H9 (cell line): ENCODE results near the gene C19orf44. TPM values are rescaled to one million over a fixed set of nuclear protein-coding genes. Genes with fewer than 3 reads are reported as not detected.

Source experiments
- DNase-seq: peaks from one replicate; pipeline ENCODE4 v3.0.0-alpha.2; 2017
- H2AFZ ChIP-seq: one replicate; pipeline ENCODE4 v1.6.1; 2013; ENCODE audit warnings: mild to moderate bottlenecking, low read length, control low read depth, moderate library complexity
- H2AK5ac ChIP-seq: 2 replicates; pipeline ENCODE4 v1.6.1; 2013; ENCODE audit warnings: low read length, control low read depth, mixed read lengths; ENCODE audit not compliant: insufficient read length
- H2BK120ac ChIP-seq: one replicate; pipeline ENCODE4 v1.6.1; 2013; ENCODE audit warnings: low read depth, mild to moderate bottlenecking, low read length, control low read depth, inconsistent platforms; ENCODE audit not compliant: poor library complexity, severe bottlenecking
- H2BK12ac ChIP-seq: 2 replicates; pipeline ENCODE4 v1.6.1; 2013; ENCODE audit warnings: low read length, control low read depth, mixed read lengths, low read depth; ENCODE audit not compliant: insufficient read length
- H2BK15ac ChIP-seq: 2 replicates; pipeline ENCODE4 v1.6.1; 2013; ENCODE audit warnings: low read depth, low read length, control low read depth
- H2BK20ac ChIP-seq: one replicate; pipeline ENCODE4 v1.6.1; 2013; ENCODE audit warnings: low read depth, mild to moderate bottlenecking, low read length, control low read depth, inconsistent platforms; ENCODE audit not compliant: poor library complexity, severe bottlenecking
- H2BK5ac ChIP-seq: 2 replicates; pipeline ENCODE4 v1.6.1; 2013; ENCODE audit warnings: low read length, control low read depth, mixed read lengths; ENCODE audit not compliant: insufficient read length
- H3K14ac ChIP-seq: 2 replicates; pipeline ENCODE4 v1.6.1; 2013; ENCODE audit warnings: low read length, control low read depth; ENCODE audit not compliant: insufficient read depth
- H3K18ac ChIP-seq: 2 replicates; pipeline ENCODE4 v1.6.1; 2013; ENCODE audit warnings: low read depth, mild to moderate bottlenecking, mixed read lengths, low read length, control low read depth; ENCODE audit not compliant: insufficient read length
- H3K23ac ChIP-seq: 2 replicates; pipeline ENCODE4 v1.6.1; 2013; ENCODE audit warnings: low read length, control low read depth, mixed read lengths, low read depth; ENCODE audit not compliant: insufficient read length
- H3K23me2 ChIP-seq: 2 replicates; pipeline ENCODE4 v1.6.1; 2013; ENCODE audit warnings: low read depth, mild to moderate bottlenecking, mixed read lengths, low read length, control low read depth; ENCODE audit not compliant: insufficient read length, poor library complexity, severe bottlenecking
- H3K27ac ChIP-seq: 2 replicates; pipeline ENCODE4 v1.5.1; 2013; ENCODE audit warnings: low read length, control low read depth, mixed read lengths, low read depth; ENCODE audit not compliant: insufficient read length
- H3K27me3 ChIP-seq: 2 replicates; pipeline ENCODE4 v1.6.1; 2013; ENCODE audit warnings: low read length, control low read depth, inconsistent platforms; ENCODE audit not compliant: insufficient read depth
- H3K4ac ChIP-seq: 2 replicates; pipeline ENCODE4 v1.6.1; 2013; ENCODE audit warnings: low read depth, mild to moderate bottlenecking, control low read depth, inconsistent platforms, low read length, moderate library complexity
- H3K4me1 ChIP-seq: 2 replicates; pipeline ENCODE4 v1.6.1; 2013; ENCODE audit warnings: low read length, control low read depth, inconsistent platforms; ENCODE audit not compliant: insufficient read depth
- H3K4me2 ChIP-seq: 2 replicates; pipeline ENCODE4 v1.6.1; 2013; ENCODE audit warnings: low read length, control low read depth, mixed read lengths; ENCODE audit not compliant: insufficient read length, insufficient read depth
- H3K56ac ChIP-seq: 2 replicates; pipeline ENCODE4 v1.6.1; 2013; ENCODE audit warnings: low read depth, mild to moderate bottlenecking, mixed read lengths, low read length, control low read depth; ENCODE audit not compliant: insufficient read length
- H3K79me1 ChIP-seq: 2 replicates; pipeline ENCODE4 v1.6.1; 2013; ENCODE audit warnings: low read depth, mild to moderate bottlenecking, moderate library complexity, low read length, control low read depth, inconsistent platforms; ENCODE audit not compliant: insufficient read depth, poor library complexity, severe bottlenecking
- H3K79me2 ChIP-seq: 2 replicates; pipeline ENCODE4 v1.6.1; 2013; ENCODE audit warnings: low read length, control low read depth, inconsistent platforms; ENCODE audit not compliant: insufficient read depth
- H3K9ac ChIP-seq: 2 replicates; pipeline ENCODE4 v1.6.1; 2013; ENCODE audit warnings: low read length, control low read depth, mixed read lengths; ENCODE audit not compliant: insufficient read length; ENCODE audit errors: extremely low read depth
- H3K9me3 ChIP-seq: one replicate; pipeline ENCODE4 v1.6.1; 2013; ENCODE audit warnings: low read depth, low read length, inconsistent platforms; ENCODE audit not compliant: control insufficient read depth
- H3T11ph ChIP-seq: one replicate; pipeline ENCODE4 v1.6.1; 2013; ENCODE audit warnings: mild to moderate bottlenecking, low read length, control low read depth, inconsistent platforms
- H4K20me1 ChIP-seq: one replicate; pipeline ENCODE4 v1.6.1; 2013; ENCODE audit not compliant: control insufficient read depth, insufficient read length, insufficient read depth
- H4K5ac ChIP-seq: 2 replicates; pipeline ENCODE4 v1.6.1; 2013; ENCODE audit warnings: low read depth, mild to moderate bottlenecking, mixed read lengths, low read length, control low read depth; ENCODE audit not compliant: insufficient read length
- H4K8ac ChIP-seq: replicated peaks from 2 replicates; pipeline ENCODE4 v1.6.1; 2013; ENCODE audit warnings: low read length, control low read depth, mixed read lengths, low read depth; ENCODE audit not compliant: insufficient read length
- H4K91ac ChIP-seq: 2 replicates; pipeline ENCODE4 v1.6.1; 2013; ENCODE audit warnings: low read depth, mild to moderate bottlenecking, moderate library complexity, mixed read lengths, low read length, control low read depth; ENCODE audit not compliant: insufficient read length
- H3K27ac Mint-ChIP-seq, 3 experiments: 2 replicates in 2 of 3; 3 replicates in 1 of 3; pipeline ENCODE4 v1.8.0; 2020 to 2021; ENCODE audit warnings: mixed read lengths in 3 of 3, mild to moderate bottlenecking in 1 of 3, moderate library complexity in 1 of 3
- H3K27me3 Mint-ChIP-seq: 2 replicates; pipeline ENCODE4 v1.8.0; 2021; ENCODE audit warnings: low read depth, mild to moderate bottlenecking, moderate library complexity, mixed read lengths
- H3K36me3 Mint-ChIP-seq, 3 experiments: 2 replicates in 2 of 3; 3 replicates in 1 of 3; pipeline ENCODE4 v1.8.0; 2020 to 2021; ENCODE audit warnings: low read depth in 3 of 3, mixed read lengths in 3 of 3; ENCODE audit not compliant: insufficient read depth in 1 of 3
- H3K4me1 Mint-ChIP-seq, 2 experiments: 2 replicates each; pipeline ENCODE4 v1.8.0; 2020; ENCODE audit warnings: mixed read lengths in 2 of 2
- H3K4me3 Mint-ChIP-seq, 2 experiments: 2 replicates in 1 of 2; 3 replicates in 1 of 2; pipeline ENCODE4 v1.8.0; 2020 to 2021; ENCODE audit warnings: mild to moderate bottlenecking in 2 of 2, mixed read lengths in 2 of 2, moderate library complexity in 1 of 2
- H3K9me3 Mint-ChIP-seq, 2 experiments: 2 replicates in 1 of 2; 3 replicates in 1 of 2; pipeline ENCODE4 v1.8.0; 2020; ENCODE audit warnings: mild to moderate bottlenecking in 2 of 2, mixed read lengths in 2 of 2, moderate library complexity in 1 of 2
- WGBS: extraction: QIAGEN DNeasy Blood & Tissue Kit; methylation state at CpG from one replicate; pipeline ENCODE4 v1.1.7; 2013; ENCODE audit warnings: missing lambda C conversion rate, low lambda C conversion rate, mixed read lengths; ENCODE audit not compliant: insufficient read length; ENCODE audit errors: extremely low coverage; 5-methylcytosine and 5-hydroxymethylcytosine counted together
- total RNA-seq: library from RNA; stranded (reverse); gene quantifications from 2 replicates; pipeline ENCODE4 v1.2.1, GENCODE V29; 2021
- TF ChIP-seq, protein P1 (sequence below): fragments of 200-600 bp; sonication (generic); conservative IDR thresholded peaks from 3 replicates; pipeline ENCODE4 v1.8.0; 2021; ENCODE audit warnings: antibody characterized with exemption, mild to moderate bottlenecking

The C19orf44 gene
- total RNA-seq, 1 experiment from 2014 or later, result 6.4 TPM

DNA sequence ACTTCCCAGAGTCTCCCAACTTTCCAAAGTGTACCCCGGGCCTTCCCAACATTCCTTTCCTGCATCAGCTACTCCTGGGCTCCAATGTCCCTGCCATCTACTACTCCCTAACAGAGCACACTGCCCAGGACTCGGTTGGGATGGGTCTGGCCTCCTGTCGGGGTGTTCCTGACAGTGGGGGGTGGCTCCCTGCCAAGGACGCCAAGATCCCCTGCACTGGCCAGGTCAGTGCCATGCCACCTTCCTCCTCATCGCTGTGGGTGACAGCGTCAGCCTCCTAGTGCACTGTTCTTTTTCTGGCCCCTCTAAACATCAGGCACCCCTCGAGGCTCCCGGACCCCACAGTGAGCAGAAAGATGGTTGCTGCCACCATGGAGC, 38.3 kb upstream of the C19orf44 start:
- no peaks in the 10 kb centered on the region for H3K9me3 Mint-ChIP-seq
- Histone ChIP-seq H4K5ac (no peak overlapping the region), H2BK12ac (no peak overlapping the region), H3K9ac (no peak overlapping the region), H3K79me2 (peaks cover 36% of the 10 kb centered on the region; the same call in 1 of the 2 replicates), H2AK5ac (no peak overlapping the region), H2BK20ac (no peak overlapping the region), H4K91ac (no peak overlapping the region), H3K79me1 (peaks cover 4% of the 10 kb centered on the region), H3K18ac (no peak overlapping the region), H3K23me2 (no peaks in the 10 kb centered on the region), H3K4ac (no peak overlapping the region), H4K20me1 (peaks cover 2% of the 10 kb centered on the region), H3K4me2 (no peak overlapping the region), H2BK15ac (no peak overlapping the region), H3K56ac (no peak overlapping the region), H3T11ph (no peak overlapping the region), H2BK5ac (no peak overlapping the region), H3K27ac (no peak overlapping the region), H2AFZ (no peak overlapping the region), H3K14ac (no peak overlapping the region; the same call in 1 of the 2 replicates), H2BK120ac (no peak overlapping the region), H3K27me3 (no peaks in the 10 kb centered on the region), H3K9me3 (no peaks in the 10 kb centered on the region), H4K8ac (no peak overlapping the region), H3K4me1 (peaks cover 12% of the 10 kb centered on the region; the same call in 1 of the 2 replicates), H3K23ac (no peak overlapping the region)
- WGBS, result no CpG with 5 or more reads among the region's 8 CpGs
- H3K4me1 Mint-ChIP-seq, result peaks cover 42 to 47% of the 10 kb centered on the region in 2 experiments
- DNase-seq, result no peak
- peak overlapping the region in 2 of 3 experiments; percentile 46 to 76; a peak in 2 of 7 replicates for H3K27ac Mint-ChIP-seq
- H3K36me3 Mint-ChIP-seq, result peaks cover 0 to 2% (median 0%) of the 10 kb centered on the region in 3 experiments; a peak in 3 of 7 replicates
- peak overlapping the region in 1 of 2 experiments; percentile 45; a peak in 2 of 5 replicates for H3K4me3 Mint-ChIP-seq
- H3K27me3 Mint-ChIP-seq, result no peaks in the 10 kb centered on the region
- TF ChIP-seq, protein P1, sequence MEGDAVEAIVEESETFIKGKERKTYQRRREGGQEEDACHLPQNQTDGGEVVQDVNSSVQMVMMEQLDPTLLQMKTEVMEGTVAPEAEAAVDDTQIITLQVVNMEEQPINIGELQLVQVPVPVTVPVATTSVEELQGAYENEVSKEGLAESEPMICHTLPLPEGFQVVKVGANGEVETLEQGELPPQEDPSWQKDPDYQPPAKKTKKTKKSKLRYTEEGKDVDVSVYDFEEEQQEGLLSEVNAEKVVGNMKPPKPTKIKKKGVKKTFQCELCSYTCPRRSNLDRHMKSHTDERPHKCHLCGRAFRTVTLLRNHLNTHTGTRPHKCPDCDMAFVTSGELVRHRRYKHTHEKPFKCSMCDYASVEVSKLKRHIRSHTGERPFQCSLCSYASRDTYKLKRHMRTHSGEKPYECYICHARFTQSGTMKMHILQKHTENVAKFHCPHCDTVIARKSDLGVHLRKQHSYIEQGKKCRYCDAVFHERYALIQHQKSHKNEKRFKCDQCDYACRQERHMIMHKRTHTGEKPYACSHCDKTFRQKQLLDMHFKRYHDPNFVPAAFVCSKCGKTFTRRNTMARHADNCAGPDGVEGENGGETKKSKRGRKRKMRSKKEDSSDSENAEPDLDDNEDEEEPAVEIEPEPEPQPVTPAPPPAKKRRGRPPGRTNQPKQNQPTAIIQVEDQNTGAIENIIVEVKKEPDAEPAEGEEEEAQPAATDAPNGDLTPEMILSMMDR, result no peak
